ENCODE measurements around the gene OPN4.

OPN4 gene

GRCh38 chr10:86647773-86648703 is 6.3 kb upstream of the OPN4 start:
- no peak for DNase-seq (ENCODE audit: low spot score)

- peak; percentile 48 for DNase-seq (ENCODE audit: low spot score)
Measured at GRCh38 chr10:86648704-86649427, 5.5 kb upstream of the OPN4 start.

- peak; percentile 6 for DNase-seq (ENCODE audit: low spot score)
Measured at GRCh38 chr10:86649471-86650150, 4.7 kb upstream of the OPN4 start.

DNA sequence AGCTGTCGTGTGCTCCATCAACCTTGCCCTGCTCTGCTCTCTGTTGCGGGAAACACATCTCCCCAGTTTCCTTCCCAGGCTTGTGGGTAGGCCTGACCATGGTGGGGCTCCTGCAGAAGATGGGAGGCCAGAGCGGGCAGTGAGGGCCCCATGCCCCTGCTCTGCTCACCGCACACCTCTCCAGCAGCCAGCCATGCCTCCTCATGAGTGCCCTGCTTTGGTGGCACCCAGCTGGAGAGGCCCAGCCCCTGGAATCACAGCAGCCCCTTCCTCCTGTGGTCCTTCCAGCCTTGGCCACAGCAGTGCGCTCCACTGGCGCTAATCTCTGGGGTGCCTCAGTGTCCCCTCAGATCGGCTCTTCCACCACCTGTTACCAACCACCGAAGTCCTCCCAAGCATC is 4.2 kb upstream of the OPN4 start:
- DNase-seq (ENCODE audit: low spot score) = no peak

- DNase-seq (ENCODE audit: low spot score) = peak; percentile 73
Measured at GRCh38 chr10:86651021-86651471, 3.3 kb upstream of the OPN4 start.

DNA sequence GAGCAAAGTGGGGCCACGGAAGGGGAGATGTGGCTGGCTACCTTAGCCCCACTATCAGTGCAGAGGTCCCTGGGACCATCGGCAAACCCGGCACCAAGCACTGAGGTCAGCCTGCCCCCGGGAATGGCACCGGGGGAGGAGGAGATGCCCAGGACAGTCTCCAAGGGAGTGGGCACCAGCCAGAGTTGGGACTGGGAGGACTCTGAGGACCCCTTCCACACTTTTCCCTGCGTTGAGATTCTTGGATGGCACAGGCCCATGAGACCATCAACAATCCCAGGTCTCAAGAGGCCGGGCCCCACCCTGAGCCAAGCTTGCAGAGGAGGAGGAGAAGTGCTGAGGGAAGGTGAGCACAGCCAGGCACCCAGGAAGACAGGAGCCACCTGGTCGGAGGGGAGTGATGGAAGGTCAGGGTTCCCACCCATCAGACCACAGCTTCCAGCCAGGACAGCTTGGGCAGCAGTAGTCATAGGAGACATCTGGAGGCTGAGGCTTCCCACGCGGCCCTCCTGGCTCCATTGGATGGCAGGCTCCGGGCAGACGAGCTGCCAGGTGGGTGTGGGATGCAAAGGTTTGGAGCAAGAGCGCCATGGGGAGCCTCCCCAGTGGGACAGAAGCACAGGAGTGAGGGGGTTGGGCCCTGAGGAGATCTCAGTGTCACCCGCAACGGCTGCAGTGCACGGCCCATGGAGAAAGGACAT is 2.6 kb upstream of the OPN4 start:
- peak; percentile 21 for DNase-seq (ENCODE audit: low spot score)

- peak; percentile 45 for DNase-seq (ENCODE audit: low spot score)
Measured at GRCh38 chr10:86652361-86653202, 1.8 kb upstream of the OPN4 start.

GRCh38 chr10:86653379-86653778 is 968 bp upstream of the OPN4 start:
- DNase-seq (ENCODE audit: low spot score) = no peak

DNA sequence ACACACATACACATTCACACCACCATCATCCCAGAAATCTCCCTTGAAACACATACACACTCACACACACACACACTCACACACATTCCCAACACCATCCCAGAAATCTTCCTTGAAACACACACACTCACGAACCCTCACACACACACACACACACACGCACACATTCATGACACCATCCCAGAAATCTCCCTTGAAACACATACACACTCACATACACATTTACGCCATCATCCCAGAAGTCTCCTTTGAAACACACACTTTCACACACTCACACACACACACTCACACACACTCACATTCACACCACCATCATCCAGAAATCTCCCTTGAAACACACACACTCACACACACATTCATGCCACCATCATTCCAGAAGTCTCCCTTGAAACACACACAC is 360 bp upstream of the OPN4 start:
- no peak for DNase-seq (ENCODE audit: low spot score)

- peak; percentile 1 for DNase-seq (ENCODE audit: low spot score)
Measured at GRCh38 chr10:86655173-86655540, 810 bp downstream of the OPN4 start.

DNA sequence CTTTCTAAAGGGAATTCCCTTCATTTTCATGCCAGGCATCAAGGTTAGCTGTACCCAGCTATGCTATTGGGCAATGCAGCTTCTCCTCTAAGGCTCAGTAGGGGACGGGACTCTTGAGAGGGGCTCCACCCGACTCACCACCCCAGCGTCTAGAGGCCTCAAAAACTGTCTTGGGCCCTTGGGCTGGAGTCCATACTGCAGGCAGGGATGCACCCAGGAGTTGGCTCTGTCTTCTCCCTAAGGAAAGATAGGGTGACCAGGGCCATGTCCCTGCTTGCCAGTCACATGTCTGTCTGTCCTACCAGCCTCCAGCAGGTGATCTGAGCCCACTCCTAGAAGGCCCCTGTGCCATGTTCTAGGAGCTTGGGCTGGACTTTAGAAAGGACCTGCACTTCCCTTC is 1.2 kb downstream of the OPN4 start:
- peak; percentile 2 for DNase-seq (ENCODE audit: low spot score)

- no peak for DNase-seq (ENCODE audit: low spot score)
Measured at GRCh38 chr10:86657011-86657395, 2.7 kb downstream of the OPN4 start.

- no peak for DNase-seq (ENCODE audit: low spot score)
Measured at GRCh38 chr10:86657396-86658011, 3.2 kb downstream of the OPN4 start.

- no peak for DNase-seq (ENCODE audit: low spot score)
Measured at GRCh38 chr10:86658261-86658741, 4.0 kb downstream of the OPN4 start.

GRCh38 chr10:86658751-86659150 is 4.4 kb downstream of the OPN4 start:
- no peak for DNase-seq (ENCODE audit: low spot score)

DNA sequence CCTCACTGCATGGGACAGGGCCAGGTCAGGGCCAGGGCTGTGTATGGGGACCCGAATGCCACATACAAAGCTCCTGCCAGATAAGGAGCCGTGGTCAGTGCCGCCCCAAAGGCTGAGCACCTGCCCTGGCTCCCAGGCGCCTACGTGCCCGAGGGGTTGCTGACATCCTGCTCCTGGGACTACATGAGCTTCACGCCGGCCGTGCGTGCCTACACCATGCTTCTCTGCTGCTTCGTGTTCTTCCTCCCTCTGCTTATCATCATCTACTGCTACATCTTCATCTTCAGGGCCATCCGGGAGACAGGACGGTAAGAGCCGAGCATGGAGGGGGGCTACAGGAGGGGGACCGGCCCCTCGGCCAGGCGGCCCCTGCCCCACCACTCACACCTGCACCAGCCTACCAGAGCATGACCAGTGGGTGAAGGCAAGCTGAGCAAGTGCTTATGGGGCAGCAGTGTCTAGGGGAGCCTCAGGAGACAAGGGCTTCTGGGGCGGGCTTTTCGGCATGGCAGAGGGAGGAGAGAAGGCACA is 4.9 kb downstream of the OPN4 start:
- no peak for DNase-seq (ENCODE audit: low spot score)

DNA sequence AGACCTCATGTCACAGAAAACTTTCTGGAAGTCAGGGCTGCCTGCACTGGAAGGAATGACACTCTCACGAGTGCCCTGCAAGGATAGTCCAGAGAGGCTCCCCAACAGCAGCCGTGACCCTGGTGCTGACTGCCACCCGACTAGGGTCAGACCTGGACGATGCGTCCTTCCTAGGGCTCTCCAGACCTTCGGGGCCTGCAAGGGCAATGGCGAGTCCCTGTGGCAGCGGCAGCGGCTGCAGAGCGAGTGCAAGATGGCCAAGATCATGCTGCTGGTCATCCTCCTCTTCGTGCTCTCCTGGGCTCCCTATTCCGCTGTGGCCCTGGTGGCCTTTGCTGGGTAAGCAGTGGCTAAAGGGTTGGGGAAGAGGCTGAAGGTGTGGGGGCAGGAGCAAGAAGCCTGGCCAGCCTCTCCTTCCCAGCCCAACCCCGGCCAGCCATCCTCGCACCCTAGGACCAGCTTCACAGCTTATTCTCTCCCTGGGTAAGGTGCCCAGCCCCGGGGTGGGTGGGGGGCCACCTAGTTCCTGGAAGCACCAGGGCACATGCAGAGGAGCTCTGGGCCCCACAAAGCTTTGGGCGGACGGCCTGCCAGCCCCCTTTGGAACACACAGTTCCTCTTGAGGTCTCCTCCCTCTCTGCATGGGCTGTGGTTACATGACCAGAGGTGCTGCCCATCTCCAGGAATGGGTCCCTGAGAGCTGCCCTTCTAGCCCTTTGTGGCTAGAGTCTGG is 5.5 kb downstream of the OPN4 start:
- DNase-seq (ENCODE audit: low spot score) = no peak

GRCh38 chr10:86661161-86662025 is 7.0 kb downstream of the OPN4 start:
- no peak for DNase-seq (ENCODE audit: low spot score)
